T-helper 1 cell treated with Interleukin-12 subunit alpha and Interleukin-12 subunit beta and Interleukin-4 antibody, amounts not matched to agents 30 μg/mL and 1 μg/mL, for 36 hours (primary cell): ENCODE results near the gene ABL1.

Source experiments
- H3K27ac Mint-ChIP-seq: one replicate; pipeline ENCODE4 v1.8.0; 2021; ENCODE audit warnings: mild to moderate bottlenecking, mixed read lengths
- H3K27me3 Mint-ChIP-seq: one replicate; pipeline ENCODE4 v1.8.0; 2021; ENCODE audit warnings: low read depth, mixed read lengths
- H3K36me3 Mint-ChIP-seq: one replicate; pipeline ENCODE4 v1.8.0; 2021; ENCODE audit warnings: low read depth, mixed read lengths
- H3K4me1 Mint-ChIP-seq: one replicate; pipeline ENCODE4 v1.8.0; 2021; ENCODE audit warnings: low read depth, mixed read lengths
- H3K4me3 Mint-ChIP-seq: one replicate; pipeline ENCODE4 v1.8.0; 2021; ENCODE audit warnings: mild to moderate bottlenecking, moderate library complexity, mixed read lengths
- H3K9me3 Mint-ChIP-seq: one replicate; pipeline ENCODE4 v1.8.0; 2021; ENCODE audit warnings: mixed read lengths

The ABL1 gene

DNA sequence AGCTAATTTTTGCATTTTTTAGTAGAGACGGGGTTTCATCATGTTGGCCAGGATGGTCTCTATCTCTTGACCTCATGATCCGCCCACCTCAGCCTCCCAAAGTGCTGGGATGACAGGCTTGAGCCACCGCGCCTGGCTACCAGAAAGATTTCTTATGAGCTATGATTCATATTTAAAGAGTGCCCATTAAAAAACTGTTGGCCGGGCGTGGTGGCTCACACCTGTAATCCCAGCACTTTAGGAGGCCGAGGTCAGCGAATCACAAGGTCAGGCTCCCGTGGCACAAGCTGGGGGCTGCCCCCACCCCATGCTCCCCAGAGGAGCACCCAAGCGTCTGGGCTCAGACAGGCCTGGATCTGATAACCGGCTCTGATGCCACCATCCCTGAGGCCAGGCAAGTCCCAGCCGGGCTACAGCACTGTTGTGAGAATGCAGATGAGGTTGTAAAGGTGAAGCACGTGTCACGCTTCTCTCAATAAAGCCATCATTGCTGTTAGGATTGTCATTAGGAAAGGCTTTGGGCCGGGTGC lies 47.7 kb downstream of the ABL1 start:
- H3K27ac Mint-ChIP-seq = no peak overlapping the region

DNA sequence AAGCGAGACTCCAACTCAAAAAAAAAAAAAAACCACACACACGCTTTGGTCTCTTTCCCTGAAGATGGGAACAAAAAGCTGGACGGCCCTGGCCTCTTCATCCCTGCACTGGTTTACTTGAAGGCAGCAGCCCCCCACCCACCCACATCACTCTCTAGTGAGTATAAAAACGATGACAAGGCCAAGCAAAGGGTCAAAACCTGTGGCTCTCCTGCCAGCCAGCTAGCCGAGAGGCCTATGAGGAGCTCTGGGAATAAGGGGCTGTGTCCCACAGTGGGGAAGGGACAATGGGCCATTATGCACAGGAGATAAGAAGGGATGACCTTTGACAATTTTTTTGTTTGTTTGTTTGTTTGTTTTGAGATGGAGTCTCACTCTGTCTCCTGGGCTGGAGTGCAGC lies 48.4 kb downstream of the ABL1 start:
- no peaks in the 10 kb centered on the region for H3K27me3 Mint-ChIP-seq
- no peaks in the 10 kb centered on the region for H3K9me3 Mint-ChIP-seq
- peaks cover 7% of the 10 kb centered on the region for H3K36me3 Mint-ChIP-seq
- H3K27ac Mint-ChIP-seq = no peak overlapping the region
- H3K4me1 Mint-ChIP-seq = no peaks in the 10 kb centered on the region
- no peak overlapping the region for H3K4me3 Mint-ChIP-seq

More for the DNA sequence above, 47.7 kb downstream of the ABL1 start:
- H3K4me1 Mint-ChIP-seq = no peaks in the 10 kb centered on the region
- H3K27me3 Mint-ChIP-seq = no peaks in the 10 kb centered on the region
- peaks cover 7% of the 10 kb centered on the region for H3K36me3 Mint-ChIP-seq
- no peaks in the 10 kb centered on the region for H3K9me3 Mint-ChIP-seq
- H3K4me3 Mint-ChIP-seq = no peak overlapping the region

DNA sequence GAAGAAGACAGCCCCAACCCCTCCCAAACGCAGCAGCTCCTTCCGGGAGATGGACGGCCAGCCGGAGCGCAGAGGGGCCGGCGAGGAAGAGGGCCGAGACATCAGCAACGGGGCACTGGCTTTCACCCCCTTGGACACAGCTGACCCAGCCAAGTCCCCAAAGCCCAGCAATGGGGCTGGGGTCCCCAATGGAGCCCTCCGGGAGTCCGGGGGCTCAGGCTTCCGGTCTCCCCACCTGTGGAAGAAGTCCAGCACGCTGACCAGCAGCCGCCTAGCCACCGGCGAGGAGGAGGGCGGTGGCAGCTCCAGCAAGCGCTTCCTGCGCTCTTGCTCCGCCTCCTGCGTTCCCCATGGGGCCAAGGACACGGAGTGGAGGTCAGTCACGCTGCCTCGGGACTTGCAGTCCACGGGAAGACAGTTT lies 49.1 kb downstream of the ABL1 start:
- no peaks in the 10 kb centered on the region for H3K4me1 Mint-ChIP-seq
- H3K4me3 Mint-ChIP-seq = no peak overlapping the region
- H3K27me3 Mint-ChIP-seq = no peaks in the 10 kb centered on the region
- H3K27ac Mint-ChIP-seq = no peak overlapping the region
- H3K36me3 Mint-ChIP-seq = peaks cover 7% of the 10 kb centered on the region
- no peaks in the 10 kb centered on the region for H3K9me3 Mint-ChIP-seq

DNA sequence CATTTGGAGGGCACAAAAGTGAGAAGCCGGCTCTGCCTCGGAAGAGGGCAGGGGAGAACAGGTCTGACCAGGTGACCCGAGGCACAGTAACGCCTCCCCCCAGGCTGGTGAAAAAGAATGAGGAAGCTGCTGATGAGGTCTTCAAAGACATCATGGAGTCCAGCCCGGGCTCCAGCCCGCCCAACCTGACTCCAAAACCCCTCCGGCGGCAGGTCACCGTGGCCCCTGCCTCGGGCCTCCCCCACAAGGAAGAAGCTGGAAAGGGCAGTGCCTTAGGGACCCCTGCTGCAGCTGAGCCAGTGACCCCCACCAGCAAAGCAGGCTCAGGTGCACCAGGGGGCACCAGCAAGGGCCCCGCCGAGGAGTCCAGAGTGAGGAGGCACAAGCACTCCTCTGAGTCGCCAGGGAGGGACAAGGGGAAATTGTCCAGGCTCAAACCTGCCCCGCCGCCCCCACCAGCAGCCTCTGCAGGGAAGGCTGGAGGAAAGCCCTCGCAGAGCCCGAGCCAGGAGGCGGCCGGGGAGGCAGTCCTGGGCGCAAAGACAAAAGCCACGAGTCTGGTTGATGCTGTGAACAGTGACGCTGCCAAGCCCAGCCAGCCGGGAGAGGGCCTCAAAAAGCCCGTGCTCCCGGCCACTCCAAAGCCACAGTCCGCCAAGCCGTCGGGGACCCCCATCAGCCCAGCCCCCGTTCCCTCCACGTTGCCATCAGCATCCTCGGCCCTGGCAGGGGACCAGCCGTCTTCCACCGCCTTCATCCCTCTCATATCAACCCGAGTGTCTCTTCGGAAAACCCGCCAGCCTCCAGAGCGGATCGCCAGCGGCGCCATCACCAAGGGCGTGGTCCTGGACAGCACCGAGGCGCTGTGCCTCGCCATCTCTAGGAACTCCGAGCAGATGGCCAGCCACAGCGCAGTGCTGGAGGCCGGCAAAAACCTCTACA lies 49.8 kb downstream of the ABL1 start:
- no peak overlapping the region for H3K4me3 Mint-ChIP-seq
- H3K4me1 Mint-ChIP-seq = no peaks in the 10 kb centered on the region
- peaks cover 7% of the 10 kb centered on the region for H3K36me3 Mint-ChIP-seq
- no peaks in the 10 kb centered on the region for H3K9me3 Mint-ChIP-seq
- no peaks in the 10 kb centered on the region for H3K27me3 Mint-ChIP-seq
- H3K27ac Mint-ChIP-seq = no peak overlapping the region

DNA sequence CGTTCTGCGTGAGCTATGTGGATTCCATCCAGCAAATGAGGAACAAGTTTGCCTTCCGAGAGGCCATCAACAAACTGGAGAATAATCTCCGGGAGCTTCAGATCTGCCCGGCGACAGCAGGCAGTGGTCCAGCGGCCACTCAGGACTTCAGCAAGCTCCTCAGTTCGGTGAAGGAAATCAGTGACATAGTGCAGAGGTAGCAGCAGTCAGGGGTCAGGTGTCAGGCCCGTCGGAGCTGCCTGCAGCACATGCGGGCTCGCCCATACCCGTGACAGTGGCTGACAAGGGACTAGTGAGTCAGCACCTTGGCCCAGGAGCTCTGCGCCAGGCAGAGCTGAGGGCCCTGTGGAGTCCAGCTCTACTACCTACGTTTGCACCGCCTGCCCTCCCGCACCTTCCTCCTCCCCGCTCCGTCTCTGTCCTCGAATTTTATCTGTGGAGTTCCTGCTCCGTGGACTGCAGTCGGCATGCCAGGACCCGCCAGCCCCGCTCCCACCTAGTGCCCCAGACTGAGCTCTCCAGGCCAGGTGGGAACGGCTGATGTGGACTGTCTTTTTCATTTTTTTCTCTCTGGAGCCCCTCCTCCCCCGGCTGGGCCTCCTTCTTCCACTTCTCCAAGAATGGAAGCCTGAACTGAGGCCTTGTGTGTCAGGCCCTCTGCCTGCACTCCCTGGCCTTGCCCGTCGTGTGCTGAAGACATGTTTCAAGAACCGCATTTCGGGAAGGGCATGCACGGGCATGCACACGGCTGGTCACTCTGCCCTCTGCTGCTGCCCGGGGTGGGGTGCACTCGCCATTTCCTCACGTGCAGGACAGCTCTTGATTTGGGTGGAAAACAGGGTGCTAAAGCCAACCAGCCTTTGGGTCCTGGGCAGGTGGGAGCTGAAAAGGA lies 50.7 kb downstream of the ABL1 start:
- Mint-ChIP-seq H3K9me3 (no peaks in the 10 kb centered on the region), H3K27ac (no peak overlapping the region), H3K36me3 (peaks cover 7% of the 10 kb centered on the region), H3K4me3 (no peak overlapping the region), H3K4me1 (no peaks in the 10 kb centered on the region), H3K27me3 (no peaks in the 10 kb centered on the region)

DNA sequence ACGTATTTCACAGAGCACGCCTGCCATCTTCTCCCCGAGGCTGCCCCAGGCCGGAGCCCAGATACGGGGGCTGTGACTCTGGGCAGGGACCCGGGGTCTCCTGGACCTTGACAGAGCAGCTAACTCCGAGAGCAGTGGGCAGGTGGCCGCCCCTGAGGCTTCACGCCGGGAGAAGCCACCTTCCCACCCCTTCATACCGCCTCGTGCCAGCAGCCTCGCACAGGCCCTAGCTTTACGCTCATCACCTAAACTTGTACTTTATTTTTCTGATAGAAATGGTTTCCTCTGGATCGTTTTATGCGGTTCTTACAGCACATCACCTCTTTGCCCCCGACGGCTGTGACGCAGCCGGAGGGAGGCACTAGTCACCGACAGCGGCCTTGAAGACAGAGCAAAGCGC lies 51.9 kb downstream of the ABL1 start:
- H3K27me3 Mint-ChIP-seq = no peaks in the 10 kb centered on the region
- H3K4me1 Mint-ChIP-seq = no peaks in the 10 kb centered on the region
- H3K9me3 Mint-ChIP-seq = no peaks in the 10 kb centered on the region
- no peak overlapping the region for H3K27ac Mint-ChIP-seq
- no peak overlapping the region for H3K4me3 Mint-ChIP-seq
- H3K36me3 Mint-ChIP-seq = peaks cover 1% of the 10 kb centered on the region

DNA sequence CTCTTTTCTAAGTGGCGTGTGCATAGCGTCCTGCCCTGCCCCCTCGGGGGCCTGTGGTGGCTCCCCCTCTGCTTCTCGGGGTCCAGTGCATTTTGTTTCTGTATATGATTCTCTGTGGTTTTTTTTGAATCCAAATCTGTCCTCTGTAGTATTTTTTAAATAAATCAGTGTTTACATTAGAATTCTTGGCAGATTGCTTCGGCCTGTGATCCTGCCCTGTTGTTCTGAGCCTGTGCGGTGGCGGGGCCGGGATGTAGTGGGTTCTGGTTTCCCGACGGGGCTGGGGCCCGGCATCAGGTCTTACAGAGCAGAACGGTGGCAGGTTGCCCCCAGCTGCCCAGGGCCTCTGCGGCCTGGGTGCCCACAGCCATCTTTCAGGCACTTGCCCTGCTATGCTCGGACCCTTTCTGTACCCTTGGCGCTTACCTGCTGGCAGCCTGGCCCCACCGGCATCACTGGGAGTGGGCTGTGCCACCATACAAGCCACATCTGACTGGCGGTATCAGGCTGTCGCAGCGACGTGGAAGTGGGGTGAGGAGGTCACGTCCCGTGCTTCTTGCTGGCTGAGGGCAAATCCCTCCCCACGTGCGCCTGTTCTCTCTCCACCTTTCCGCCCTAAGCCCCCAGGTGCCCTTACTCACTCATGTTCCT lies 52.6 kb downstream of the ABL1 start:
- H3K27ac Mint-ChIP-seq = no peak overlapping the region
- H3K36me3 Mint-ChIP-seq = peaks cover 1% of the 10 kb centered on the region
- H3K9me3 Mint-ChIP-seq = no peaks in the 10 kb centered on the region
- H3K4me1 Mint-ChIP-seq = no peaks in the 10 kb centered on the region
- H3K4me3 Mint-ChIP-seq = no peak overlapping the region
- H3K27me3 Mint-ChIP-seq = no peaks in the 10 kb centered on the region

DNA sequence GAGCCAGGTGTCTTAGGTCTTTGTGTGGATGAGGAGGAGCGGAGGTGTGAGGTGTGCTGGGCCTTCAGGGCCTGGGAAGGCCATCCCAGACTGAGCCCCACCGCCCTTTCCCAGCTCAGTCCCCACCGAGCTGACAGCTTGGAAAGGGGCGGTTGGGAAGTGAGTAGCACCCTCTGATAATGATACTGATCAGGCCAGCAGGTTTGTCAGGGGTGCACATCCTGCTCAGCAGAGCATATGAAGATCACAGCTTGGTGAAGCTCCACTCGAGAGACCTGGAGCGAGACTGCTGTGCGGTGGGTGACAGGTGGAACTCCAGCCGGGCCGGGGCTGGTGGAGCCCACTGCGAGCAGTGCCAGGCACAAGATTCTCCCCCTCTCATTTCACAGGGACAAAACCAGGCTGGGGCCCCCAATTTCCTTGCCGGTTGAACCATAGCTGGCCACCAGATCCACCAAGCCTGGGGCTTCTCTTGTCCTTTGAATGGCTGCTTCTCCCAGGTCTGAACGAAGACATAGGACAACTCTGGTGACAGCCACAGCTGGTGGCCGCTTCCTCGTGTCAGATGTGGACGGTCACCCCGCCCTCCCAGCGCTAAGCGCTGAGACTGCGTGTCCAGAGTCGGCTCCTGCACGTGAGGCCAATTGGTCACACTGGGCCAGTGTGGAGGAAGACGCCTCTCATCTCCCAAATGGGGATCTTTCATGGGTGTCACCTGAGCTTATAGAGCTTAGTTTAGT lies 53.3 kb downstream of the ABL1 start:
- Mint-ChIP-seq H3K4me1 (no peaks in the 10 kb centered on the region), H3K36me3 (peaks cover 1% of the 10 kb centered on the region), H3K4me3 (no peak overlapping the region), H3K27ac (no peak overlapping the region), H3K9me3 (no peaks in the 10 kb centered on the region), H3K27me3 (no peaks in the 10 kb centered on the region)

DNA sequence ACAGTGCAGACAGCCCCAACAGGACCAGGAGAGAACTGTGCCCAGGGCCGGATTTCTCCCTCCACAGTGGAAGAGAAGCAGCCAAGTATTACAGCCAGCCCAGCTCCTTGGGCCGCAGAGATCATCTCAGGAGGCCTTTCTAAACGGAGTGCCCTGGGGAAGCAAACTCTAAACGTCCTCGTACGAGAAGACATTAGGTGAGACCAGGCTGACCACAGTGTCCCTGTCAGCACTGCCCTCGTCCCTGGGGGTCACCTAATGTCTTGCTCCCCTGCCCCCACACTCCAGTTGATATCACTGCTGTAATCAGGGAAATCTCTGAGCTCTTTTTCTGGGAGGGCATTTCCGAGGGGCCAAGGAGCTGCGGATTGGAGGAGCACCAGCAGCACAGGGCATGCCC lies 55.1 kb downstream of the ABL1 start:
- no peaks in the 10 kb centered on the region for H3K4me1 Mint-ChIP-seq
- H3K4me3 Mint-ChIP-seq = no peak overlapping the region
- H3K27me3 Mint-ChIP-seq = no peaks in the 10 kb centered on the region
- H3K27ac Mint-ChIP-seq = no peak overlapping the region
- no peaks in the 10 kb centered on the region for H3K36me3 Mint-ChIP-seq
- no peaks in the 10 kb centered on the region for H3K9me3 Mint-ChIP-seq

DNA sequence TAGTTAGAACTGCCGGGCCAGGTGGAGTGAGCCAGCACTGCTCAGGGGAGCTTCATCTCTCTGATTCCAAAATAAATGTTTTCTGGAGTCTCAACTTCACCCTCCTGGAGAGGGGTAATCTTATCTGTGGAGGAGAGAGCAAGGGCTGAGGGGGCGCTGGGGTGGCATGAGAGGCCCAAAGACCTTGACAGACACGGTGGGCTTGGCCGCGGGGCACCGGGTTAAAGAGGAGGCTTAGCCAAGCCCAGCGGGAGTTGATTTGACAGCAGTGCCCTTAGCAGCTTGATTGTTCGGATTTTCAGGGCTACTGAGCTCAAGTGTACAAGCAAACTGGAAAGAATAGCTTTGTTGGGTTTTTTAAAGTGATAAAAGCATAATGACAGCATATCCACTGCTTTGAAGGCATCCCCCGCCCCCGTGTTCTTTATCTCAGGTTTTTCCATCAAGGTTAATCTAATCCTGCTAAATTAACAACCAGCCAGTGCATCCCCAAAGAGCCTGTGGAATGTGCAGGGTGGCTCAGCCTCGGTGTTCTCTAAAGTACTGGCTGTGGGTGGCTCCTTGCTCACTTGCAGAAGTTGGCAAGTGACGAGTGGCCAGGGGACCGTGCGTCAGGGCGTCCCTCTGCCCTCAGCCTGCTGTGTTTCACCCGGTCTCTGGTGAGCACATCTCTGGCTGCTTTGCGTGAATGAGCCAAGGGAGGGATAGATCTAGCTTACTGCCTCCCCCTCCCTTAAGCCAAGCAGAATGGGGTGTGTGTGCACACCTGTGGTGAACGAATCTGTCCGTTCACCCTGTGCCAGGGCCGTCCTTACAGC lies 56.0 kb downstream of the ABL1 start:
- Mint-ChIP-seq H3K4me3 (no peak overlapping the region), H3K27me3 (no peaks in the 10 kb centered on the region), H3K27ac (no peak overlapping the region), H3K4me1 (no peaks in the 10 kb centered on the region), H3K9me3 (no peaks in the 10 kb centered on the region), H3K36me3 (no peaks in the 10 kb centered on the region)

DNA sequence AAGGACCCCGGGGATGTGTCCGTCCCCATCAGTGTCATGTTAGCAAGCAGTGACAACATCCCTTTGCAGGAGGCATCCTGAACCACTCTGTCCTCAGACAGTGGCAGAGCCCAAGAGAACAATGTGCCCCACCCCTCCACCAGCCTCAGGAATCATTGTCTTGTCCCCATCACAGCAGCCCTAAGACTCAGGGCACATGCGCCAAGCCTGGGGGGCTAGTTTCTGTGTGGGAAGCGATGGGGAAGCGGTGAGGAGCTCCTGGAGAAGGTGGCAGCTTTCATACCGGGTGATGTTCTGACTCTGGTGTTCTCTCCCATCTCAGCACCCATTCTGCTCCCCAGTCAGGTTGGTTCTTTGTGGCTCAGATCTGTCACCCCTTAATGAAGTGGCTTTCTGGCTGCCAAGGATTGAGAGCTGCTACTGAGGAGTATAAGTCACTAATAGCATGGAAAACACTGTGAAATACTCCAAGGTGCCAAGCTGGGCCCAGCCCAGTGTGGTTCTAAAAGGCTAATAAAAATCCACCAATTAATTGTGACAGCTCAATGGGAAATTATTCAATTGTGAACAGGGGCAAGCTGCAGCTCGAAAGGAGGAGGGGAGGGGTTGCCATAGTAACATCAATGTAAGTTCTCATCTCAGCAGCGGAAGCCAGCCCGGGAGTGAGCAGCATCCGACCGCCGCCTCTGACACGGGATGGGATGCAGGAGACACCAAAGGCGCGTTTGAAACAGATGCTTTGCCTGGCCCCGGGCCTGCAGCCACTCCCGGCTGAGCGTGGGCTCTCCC lies 56.8 kb downstream of the ABL1 start:
- H3K4me3 Mint-ChIP-seq = no peak overlapping the region
- H3K9me3 Mint-ChIP-seq = no peaks in the 10 kb centered on the region
- no peaks in the 10 kb centered on the region for H3K36me3 Mint-ChIP-seq
- no peaks in the 10 kb centered on the region for H3K27me3 Mint-ChIP-seq
- no peak overlapping the region for H3K27ac Mint-ChIP-seq
- H3K4me1 Mint-ChIP-seq = no peaks in the 10 kb centered on the region

DNA sequence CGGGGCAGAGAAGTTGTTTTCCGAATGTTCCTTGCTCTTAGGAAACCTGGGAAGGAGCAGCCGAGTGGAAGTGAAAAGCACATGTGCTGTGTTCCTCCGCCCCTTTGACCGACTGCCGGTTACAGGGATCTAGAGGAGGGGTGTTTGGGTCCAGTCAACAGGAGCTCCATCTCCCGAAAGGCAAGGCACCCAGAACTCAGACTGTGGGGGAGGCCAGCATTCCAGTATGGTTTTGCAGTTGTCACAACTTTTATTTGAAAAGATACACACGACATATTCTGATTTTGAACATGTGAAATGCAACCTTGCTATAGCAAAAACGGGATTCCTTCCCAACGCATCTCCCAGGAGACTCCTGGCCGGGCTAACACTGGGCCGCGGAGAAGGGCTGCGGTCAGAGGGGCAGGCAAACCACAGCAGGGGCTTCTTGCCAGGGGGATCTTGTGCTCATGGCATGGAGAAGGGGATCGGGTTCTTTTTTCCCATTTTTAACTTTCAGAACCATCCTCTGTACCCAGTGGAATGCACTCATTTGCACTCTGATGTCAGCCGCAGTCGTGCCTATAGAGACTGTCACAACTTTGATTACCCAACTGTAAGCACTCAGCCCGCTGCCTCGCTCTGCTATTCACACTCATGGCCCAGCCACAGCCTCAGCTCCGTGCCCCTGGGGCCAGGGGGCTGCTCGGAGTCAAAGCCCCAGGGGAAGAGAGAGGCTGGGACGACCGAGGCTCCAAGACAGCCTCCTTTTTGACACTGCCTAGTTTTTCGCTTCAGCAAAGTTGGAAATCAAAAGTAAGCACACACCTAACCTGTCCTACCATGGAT lies 57.6 kb downstream of the ABL1 start:
- no peak overlapping the region for H3K4me3 Mint-ChIP-seq
- no peaks in the 10 kb centered on the region for H3K9me3 Mint-ChIP-seq
- H3K27ac Mint-ChIP-seq = no peak overlapping the region
- H3K36me3 Mint-ChIP-seq = no peaks in the 10 kb centered on the region
- H3K27me3 Mint-ChIP-seq = no peaks in the 10 kb centered on the region
- H3K4me1 Mint-ChIP-seq = no peaks in the 10 kb centered on the region
